Ovary (tissue), 3 donors: ENCODE data around the gene DEDD.

Experiments used
- CTCF ChIP-seq, 3 donors: fragments of 450-650 bp in 2 of 3; fragments of 200-600 bp in 1 of 3; IDR thresholded peaks; one replicate each; pipeline versions ENCODE4 v1.5.1 to v1.8.0; 2016 to 2022; ENCODE audit warnings: antibody characterized with exemption in 3 of 3, mild to moderate bottlenecking in 1 of 3
- EP300 ChIP-seq: sonication (generic); formaldehyde crosslinking; IDR thresholded peaks from one replicate; pipeline ENCODE4 v1.6.1; 2017; ENCODE audit warnings: antibody characterized with exemption
- POLR2A ChIP-seq: fragments of 450-650 bp; IDR thresholded peaks from one replicate; pipeline ENCODE4 v1.6.1; 2017; ENCODE audit warnings: antibody characterized with exemption, mild to moderate bottlenecking, moderate library complexity
- donor health status: DM: no; HTN: no; CAD: no.

DNA sequence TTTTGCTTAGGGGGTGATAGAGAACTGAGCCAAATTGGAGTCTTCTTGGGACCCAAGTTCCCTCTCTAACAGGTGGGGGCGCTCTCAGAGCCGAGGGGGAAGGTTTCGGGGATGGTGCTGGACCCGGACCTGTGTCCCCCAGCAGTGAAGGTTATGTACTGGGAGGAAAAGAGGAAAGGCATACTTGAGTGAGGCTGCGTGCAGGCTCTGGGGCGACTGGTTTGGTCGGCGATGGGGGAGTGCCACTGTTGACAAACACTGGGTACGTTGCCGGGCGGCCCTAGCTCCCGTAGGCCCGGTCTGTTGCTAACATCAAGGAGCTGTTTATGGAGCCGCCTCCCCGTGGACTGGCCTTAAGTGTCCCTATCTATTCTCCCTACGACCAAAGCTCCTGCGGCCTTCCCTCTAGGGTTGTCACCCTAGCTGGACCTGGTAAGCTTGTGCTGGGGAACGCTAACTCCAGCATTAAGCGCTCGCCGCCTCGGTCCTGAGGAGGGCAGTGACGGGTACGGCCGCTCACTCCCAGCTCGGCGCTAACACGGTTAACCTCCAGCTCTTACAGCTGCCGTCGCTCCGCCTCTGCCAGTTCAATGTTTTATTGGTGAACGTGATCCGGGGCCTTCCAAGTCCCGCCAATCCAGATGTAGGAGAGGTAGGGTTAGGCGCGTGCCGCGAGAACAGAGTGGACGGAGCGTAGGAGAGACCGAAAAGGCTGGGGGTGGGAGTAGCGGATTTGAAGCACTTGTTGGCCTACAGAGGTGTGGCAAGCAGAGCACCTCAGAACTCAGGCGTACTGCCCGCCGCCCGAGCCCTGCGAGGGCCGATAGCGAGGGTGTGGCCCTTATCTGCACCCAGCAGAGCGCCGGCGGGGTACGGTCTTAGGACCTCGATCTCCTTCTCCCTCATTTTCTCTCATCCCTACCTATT is 33.5 kb upstream of the DEDD start, which contains the start of gene PPOX:
- TF ChIP-seq CTCF (IDR thresholded peaks at IDR 0.05) (peak; percentile 30 to 36 (median 36)), POLR2A (peak; percentile 76), EP300 (no peak)
